Measurements from ENCODE around the gene RADIL.

DNA sequence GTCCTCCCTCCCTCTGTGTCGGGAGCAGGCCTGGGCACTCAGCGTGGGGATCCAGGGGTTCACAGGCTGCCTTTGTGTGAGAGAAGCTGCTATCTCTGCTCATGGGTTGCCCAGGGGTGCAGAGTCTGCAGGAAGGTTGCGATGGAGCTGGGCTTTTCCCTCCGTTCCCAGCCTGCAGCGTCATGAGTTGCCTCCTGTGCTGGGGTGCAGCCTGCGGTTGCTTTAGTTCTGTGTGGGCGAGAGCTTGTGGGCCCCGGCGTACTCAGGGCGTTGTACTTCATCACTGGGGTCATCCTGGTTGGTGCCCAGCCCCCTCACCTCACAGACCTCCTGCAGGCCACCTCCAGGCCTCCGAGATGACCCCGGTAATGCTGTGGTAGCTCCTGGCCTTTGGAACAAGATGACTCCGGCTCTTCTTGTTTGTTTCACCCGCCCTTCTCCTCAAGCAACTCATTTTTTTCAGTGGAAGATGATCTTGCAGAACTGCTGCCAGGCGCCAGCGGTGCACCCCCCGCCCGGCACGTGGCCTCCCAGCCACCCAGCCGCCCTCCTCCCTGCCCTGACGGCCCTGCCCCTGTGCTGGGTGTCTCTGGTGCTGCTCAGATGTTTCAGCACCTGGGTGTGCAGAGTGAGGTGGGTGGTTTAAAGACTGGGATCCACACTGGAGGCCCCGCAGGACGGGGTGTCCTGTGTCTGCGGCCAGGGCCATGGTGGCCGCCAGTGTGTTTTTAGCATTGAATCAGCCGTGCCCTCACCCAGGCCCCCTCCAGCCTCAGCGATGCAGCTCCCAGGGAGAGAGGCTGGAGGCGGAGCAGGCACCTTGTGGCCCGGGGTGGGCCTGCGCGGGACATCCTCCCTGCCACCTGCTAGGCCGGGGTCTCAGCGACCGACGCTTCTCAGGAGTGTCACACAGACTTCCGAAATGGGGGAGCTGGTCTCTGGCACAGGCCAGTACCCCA lies 100.9 kb downstream of the RADIL start:
- TF ChIP-seq, protein P1, sequence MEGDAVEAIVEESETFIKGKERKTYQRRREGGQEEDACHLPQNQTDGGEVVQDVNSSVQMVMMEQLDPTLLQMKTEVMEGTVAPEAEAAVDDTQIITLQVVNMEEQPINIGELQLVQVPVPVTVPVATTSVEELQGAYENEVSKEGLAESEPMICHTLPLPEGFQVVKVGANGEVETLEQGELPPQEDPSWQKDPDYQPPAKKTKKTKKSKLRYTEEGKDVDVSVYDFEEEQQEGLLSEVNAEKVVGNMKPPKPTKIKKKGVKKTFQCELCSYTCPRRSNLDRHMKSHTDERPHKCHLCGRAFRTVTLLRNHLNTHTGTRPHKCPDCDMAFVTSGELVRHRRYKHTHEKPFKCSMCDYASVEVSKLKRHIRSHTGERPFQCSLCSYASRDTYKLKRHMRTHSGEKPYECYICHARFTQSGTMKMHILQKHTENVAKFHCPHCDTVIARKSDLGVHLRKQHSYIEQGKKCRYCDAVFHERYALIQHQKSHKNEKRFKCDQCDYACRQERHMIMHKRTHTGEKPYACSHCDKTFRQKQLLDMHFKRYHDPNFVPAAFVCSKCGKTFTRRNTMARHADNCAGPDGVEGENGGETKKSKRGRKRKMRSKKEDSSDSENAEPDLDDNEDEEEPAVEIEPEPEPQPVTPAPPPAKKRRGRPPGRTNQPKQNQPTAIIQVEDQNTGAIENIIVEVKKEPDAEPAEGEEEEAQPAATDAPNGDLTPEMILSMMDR (IDR thresholded peaks at IDR 0.05): no peak
- TF ChIP-seq POLR2A (IDR thresholded peaks at IDR 0.05): no peak

Data from uterus (tissue), 2 donors.